ENCODE data around the gene MAP2K4. TPM values are rescaled to one million over a fixed set of nuclear protein-coding genes. Genes with fewer than 3 reads are reported as not detected.
"Not testable (repeated sequence)": the region's sequence is repeated elsewhere in the genome, so short reads cannot be mapped to it uniquely, and the experiment has no call there.

MAP2K4 gene
- total RNA-seq, 1 donor from 2014 or later, result 12.7 TPM

DNA sequence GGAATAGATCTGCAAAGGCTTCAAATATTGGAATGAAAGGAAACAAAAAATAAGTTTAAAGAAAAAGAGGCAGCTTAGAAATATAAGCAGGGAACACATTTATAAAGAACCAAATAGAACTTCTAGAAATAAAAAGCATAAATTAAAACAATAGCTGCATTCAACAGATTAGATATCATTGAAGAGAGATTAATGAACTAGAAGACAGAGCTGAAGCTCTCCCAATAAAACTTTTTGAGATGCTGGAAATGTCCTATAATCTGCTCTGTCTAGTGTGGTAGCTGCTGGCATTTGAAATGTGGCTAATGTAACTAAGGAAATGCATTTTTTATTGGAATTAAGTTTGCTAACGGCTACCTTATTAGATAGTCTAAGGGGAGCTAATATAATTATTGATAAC lies 115.6 kb downstream of the MAP2K4 start:
- DNase-seq (ENCODE audit: low spot score), result no peak
- no peak for ATAC-seq

DNA sequence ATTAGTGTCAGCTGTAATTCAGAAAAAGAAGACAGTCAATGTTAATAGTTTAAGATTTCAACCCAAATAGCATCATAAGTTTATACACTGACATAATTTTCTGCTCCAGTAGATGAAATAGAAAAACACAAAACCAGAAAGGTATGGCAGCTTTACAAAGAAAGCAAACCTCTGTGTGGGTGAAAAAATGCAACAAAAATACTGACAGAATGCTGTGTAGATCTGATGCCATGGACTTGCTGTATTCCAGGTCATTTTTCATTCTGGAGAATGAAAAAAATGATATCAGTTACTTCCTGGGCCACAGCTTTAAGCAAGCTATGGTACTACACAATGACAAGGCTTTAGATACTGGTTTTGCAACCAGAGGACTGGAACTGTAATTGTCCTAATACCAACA lies 116.0 kb downstream of the MAP2K4 start:
- DNase-seq (ENCODE audit: low spot score) (no peak), ATAC-seq (no peak)

DNA sequence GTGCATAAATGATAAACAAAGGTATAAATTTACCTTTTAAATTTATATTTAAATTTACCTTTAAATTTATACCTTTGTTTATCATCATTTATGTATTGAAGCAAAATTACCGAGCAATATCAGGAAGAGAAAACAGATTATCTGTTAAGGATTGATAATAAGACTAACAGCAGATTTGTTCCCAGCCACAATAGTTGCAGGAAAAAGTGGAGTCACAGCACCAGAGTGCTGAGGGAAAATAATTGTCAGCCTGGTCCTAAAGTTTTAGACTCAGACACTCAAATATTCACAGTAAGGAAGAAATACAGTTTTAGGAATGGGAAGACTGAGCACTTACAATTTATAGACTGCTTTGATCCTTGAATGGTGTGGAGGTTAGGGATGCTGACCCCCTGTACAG lies 117.2 kb downstream of the MAP2K4 start:
- DNase-seq (ENCODE audit: low spot score), result no peak
- no peak for ATAC-seq

DNA sequence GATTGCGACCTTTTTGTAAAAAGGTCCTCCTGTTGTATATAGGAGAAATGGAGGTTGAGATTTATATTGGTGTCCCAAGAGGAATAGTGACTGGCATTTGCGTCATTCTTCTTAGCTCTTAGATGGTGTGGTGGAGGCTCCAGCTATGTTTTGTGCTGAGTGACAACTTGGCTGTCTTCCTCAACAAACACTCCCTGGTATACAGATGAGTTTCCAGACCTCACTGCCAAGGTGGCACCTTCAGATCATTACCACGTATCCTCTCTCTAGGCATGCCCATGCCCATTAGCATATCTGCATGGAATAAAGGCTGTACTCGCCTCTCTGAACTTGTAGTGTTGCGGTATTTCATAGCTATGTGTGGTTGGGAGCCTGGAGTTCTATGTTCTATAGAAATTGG lies 120.0 kb downstream of the MAP2K4 start:
- DNase-seq (ENCODE audit: low spot score) (no peak), ATAC-seq (no peak)

DNA sequence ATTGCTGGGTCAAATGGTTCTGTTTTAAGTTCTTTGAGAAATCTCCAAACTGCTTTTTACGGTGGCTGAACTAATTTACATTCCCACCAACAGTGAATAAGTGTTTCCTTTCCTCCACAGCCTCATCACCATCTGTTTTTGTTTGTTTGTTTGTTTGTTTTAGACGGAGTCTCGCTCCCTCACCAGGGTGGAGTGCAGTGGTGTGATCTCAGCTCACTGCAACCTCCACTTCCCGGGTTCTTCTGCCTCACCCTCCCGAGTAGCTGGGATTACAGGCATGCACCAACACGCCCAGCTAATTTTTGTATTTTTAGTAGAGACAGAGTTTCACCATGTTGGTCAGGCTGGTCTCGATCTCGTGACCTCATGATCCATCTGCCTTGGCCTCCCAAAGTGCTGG lies 141.5 kb downstream of the MAP2K4 start:
- not testable (repeated sequence) for ATAC-seq

DNA sequence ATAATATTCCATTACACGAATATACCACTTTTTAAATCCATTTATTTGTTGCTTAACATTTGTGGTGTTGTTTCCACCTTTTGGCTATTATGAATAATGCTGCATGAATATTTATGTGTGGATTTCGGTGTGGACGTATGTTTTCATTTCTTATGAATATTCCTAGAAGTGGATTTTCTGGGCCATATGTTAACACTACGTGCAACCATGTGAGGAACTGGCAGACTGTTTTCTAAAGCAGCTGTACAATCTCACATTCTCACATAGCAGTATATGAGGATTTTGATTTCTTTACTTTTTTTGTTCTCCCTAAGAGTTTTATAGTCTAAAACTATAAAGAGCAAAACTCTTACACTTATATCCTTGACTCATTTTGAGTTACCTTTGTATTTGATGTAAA lies 143.4 kb downstream of the MAP2K4 start:
- ATAC-seq (no peak), DNase-seq (ENCODE audit: low spot score) (no peak)

More for the DNA sequence above, 141.5 kb downstream of the MAP2K4 start:
- DNase-seq (ENCODE audit: low spot score), result not testable (repeated sequence)

DNA sequence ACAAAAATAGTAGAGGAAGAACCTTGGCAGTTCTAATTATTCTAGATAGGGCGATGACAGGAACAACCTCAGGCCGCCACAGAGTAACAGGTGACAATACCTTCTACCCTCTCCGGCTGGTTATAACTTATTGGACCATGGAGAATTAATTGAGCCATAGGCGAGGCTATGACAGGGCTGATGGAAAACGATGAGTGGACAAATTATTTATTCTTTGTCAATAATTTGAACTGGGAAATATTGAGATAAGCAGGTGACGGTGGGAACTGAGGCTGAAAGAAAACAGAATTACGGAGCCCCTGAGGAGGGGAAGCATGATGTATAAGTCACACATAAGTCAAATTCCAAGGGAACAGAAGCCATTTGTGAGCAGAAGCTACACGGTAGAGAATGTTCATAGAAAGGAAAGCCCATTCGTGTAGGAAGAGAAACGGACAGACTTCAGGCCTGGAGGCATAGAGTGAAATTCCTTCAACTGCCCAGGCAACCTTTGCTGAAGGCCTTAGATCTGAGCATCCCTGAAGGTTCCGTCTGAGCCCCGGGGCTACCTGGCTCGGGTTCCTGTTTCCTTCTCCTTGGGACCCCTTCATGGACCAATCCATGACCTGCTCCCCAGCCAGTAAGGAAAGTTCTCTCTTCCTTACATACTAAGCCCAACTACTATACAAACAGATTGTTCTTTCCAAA lies 158.1 kb downstream of the MAP2K4 start:
- DNase-seq (ENCODE audit: low spot score) (no peak), ATAC-seq (no peak)

DNA sequence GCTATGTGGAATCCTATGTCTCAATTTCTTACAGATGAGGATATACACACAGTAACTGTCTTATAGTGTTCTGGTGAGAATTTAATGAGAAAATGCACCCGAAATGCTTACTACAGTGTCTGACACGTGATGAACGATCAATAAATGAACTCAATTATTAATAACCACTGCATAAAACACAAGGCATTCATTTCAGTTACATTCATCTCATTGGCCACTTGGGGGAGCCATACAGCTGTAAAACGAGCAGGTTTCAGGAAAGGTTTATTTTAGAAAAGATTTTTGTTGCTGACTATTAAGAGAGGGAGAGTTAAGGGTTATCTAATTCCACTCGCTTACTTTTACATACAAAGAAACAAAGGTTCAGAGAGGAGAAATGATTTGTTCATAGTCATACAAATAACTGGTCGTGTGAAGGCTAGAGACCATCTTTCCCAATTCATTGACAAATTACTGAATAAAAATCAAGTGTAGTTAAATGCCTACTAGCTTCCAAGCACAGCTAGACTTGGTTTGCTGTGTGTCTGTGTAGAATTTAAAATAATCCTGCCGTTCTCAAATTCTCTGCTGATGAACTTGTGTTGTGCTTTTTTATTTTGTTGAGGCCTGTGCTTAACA lies 160.1 kb downstream of the MAP2K4 start:
- ATAC-seq (peak; percentile 74), DNase-seq (ENCODE audit: low spot score) (no peak)

DNA sequence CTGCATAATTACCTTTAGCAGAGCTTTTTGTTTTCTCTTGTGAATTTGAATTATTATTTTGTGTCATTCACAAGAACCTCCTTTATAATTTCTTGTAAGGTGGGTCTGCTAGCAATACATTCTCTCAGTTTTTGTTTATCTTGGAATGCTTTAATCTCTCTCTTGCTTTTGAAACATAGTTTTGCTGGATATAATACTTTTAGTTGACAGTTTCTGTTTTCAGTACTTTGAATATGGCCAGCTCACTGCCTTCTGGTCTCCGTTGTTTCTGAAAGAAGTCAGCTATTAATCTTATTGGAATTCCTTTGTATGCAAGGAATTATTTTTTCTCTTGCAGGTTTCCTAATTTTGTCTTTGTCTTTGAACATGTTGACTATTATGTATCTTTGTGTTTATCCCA lies 167.0 kb downstream of the MAP2K4 start:
- ATAC-seq (no peak), DNase-seq (ENCODE audit: low spot score) (no peak)

DNA sequence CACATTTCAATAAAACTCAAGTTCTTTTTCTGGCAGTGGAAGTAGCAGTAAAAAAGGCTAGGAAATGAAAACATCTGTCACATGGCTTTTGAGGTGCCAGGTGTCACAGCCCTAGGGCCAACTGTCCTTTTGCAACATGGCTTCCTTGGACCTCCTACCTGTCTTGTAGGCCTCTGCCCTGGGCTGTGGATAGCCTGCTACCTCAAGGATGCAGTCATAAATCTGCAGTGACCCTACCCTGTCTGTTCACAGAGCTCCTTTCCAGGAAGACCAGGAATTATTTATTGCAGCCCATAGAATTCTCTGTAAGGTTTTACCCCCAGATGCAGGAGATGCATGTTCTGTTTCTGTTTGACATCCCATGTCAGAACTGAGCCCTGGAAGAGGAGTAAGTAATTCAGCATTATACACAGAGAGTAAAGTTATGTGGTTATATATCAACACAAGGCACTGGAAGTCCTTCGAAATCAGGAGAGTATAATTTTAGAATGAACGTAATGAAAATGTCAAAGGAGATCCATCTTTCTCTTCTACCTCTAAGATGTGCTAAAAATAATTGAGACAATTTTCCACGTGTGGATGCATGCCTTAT lies 172.6 kb downstream of the MAP2K4 start:
- ATAC-seq (no peak), DNase-seq (ENCODE audit: low spot score) (no peak)

Other genes with a start within 250 kb of the MAP2K4 start
- gene ZNF18, start 23.4 kb upstream of the MAP2K4 start, total RNA-seq, result 5.3 TPM